Muscle of leg (tissue), 11 donors: Measurements from ENCODE around the gene OXTR. TPM values are rescaled to one million over a fixed set of nuclear protein-coding genes. Genes with fewer than 3 reads are reported as not detected.

Experiments
- DNase-seq: peaks from one replicate; pipeline ENCODE4 v3.0.0; 2013
- H3K27ac ChIP-seq: one replicate; pipeline ENCODE4 v1.5.1; 2013; ENCODE audit warnings: mild to moderate bottlenecking, low read length, control low read depth
- H3K27me3 ChIP-seq: one replicate; pipeline ENCODE4 v1.6.1; 2013; ENCODE audit warnings: low read length; ENCODE audit not compliant: control insufficient read depth, insufficient read depth
- H3K36me3 ChIP-seq: one replicate; pipeline ENCODE4 v1.6.1; 2013; ENCODE audit warnings: low read length; ENCODE audit not compliant: control insufficient read depth, insufficient read depth
- H3K4me1 ChIP-seq: one replicate; pipeline ENCODE4 v1.6.1; 2013; ENCODE audit warnings: low read length; ENCODE audit not compliant: control insufficient read depth, insufficient read depth
- H3K4me3 ChIP-seq: one replicate; pipeline ENCODE4 v1.5.1; 2013; ENCODE audit warnings: low read length, control low read depth
- H3K9me3 ChIP-seq: replicated peaks from 2 replicates; pipeline ENCODE4 v1.6.1; 2013; ENCODE audit warnings: low read depth, low read length; ENCODE audit not compliant: control insufficient read depth
- WGBS: methylation state at CpG from one replicate; pipeline ENCODE4 v1.1.5; 2013; ENCODE audit warnings: missing lambda C conversion rate; ENCODE audit not compliant: insufficient coverage; 5-methylcytosine and 5-hydroxymethylcytosine counted together
- polyA plus RNA-seq, 8 donors: library from polyadenylated mRNA; unstranded; fragments of 120-200 nt; gene quantifications; one replicate each; pipeline versions ENCODE4 v1.2.1 to v1.2.3, GENCODE V29; 2013; ENCODE audit warnings: inconsistent platforms in 1 of 8, low replicate concordance in 1 of 8; ENCODE audit not compliant: insufficient read length in 8 of 8, insufficient read depth in 1 of 8
- total RNA-seq: library from RNA; stranded (reverse); fragments of 120-200 nt; gene quantifications from one replicate; pipeline ENCODE4 v1.2.4, GENCODE V29; 2013

OXTR gene
- total and polyA plus RNA-seq, 9 donors, result 0.53 to 11.0 (median 6.4) TPM

GRCh38 chr3:8790529-8790928, 21.1 kb upstream of the OXTR start:
- Histone ChIP-seq H3K9me3 (no peaks in the 10 kb centered on the region), H3K27me3 (no peaks in the 10 kb centered on the region), H3K27ac (no peak overlapping the region), H3K36me3 (no peaks in the 10 kb centered on the region), H3K4me3 (no peak overlapping the region), H3K4me1 (no peaks in the 10 kb centered on the region)
- DNase-seq, result no peak
- WGBS, result 89% methylated on average over 1 of the region's 2 CpGs

GRCh38 chr3:8784676-8785435, 15.4 kb upstream of the OXTR start:
- Histone ChIP-seq H3K36me3 (no peaks in the 10 kb centered on the region), H3K4me3 (no peak overlapping the region), H3K27ac (no peak overlapping the region), H3K27me3 (no peaks in the 10 kb centered on the region), H3K4me1 (peaks cover 4% of the 10 kb centered on the region), H3K9me3 (no peaks in the 10 kb centered on the region)
- DNase-seq, result peak; percentile 27
- no CpG with 5 or more reads among the region's 3 CpGs for WGBS

- Histone ChIP-seq H3K9me3 (no peaks in the 10 kb centered on the region), H3K4me3 (no peak overlapping the region), H3K36me3 (no peaks in the 10 kb centered on the region), H3K4me1 (peaks cover 4% of the 10 kb centered on the region), H3K27me3 (no peaks in the 10 kb centered on the region), H3K27ac (no peak overlapping the region)
- no peak for DNase-seq
Measured at GRCh38 chr3:8780279-8780678, 10.9 kb upstream of the OXTR start.

GRCh38 chr3:8778475-8778874, 9.1 kb upstream of the OXTR start:
- Histone ChIP-seq H3K27me3 (no peaks in the 10 kb centered on the region), H3K27ac (no peak overlapping the region), H3K36me3 (no peaks in the 10 kb centered on the region), H3K4me1 (no peaks in the 10 kb centered on the region), H3K9me3 (no peaks in the 10 kb centered on the region), H3K4me3 (no peak overlapping the region)
- DNase-seq, result no peak
- 89% methylated on average over 5 of the region's 5 CpGs for WGBS

GRCh38 chr3:8777978-8778267, 8.5 kb upstream of the OXTR start:
- no peaks in the 10 kb centered on the region for H3K27me3 ChIP-seq
- H3K4me3 ChIP-seq, result no peak overlapping the region
- WGBS, result 68% methylated on average over 4 of the region's 5 CpGs
- DNase-seq, result no peak
- no peaks in the 10 kb centered on the region for H3K4me1 ChIP-seq
- H3K9me3 ChIP-seq, result no peaks in the 10 kb centered on the region
- no peaks in the 10 kb centered on the region for H3K36me3 ChIP-seq
- H3K27ac ChIP-seq, result no peak overlapping the region

GRCh38 chr3:8777201-8777977, 8.0 kb upstream of the OXTR start:
- H3K27ac ChIP-seq, result no peak overlapping the region
- no peaks in the 10 kb centered on the region for H3K4me1 ChIP-seq
- H3K36me3 ChIP-seq, result no peaks in the 10 kb centered on the region
- DNase-seq, result no peak
- H3K4me3 ChIP-seq, result no peak overlapping the region
- H3K27me3 ChIP-seq, result no peaks in the 10 kb centered on the region
- 93% methylated on average over 2 of the region's 5 CpGs for WGBS
- no peaks in the 10 kb centered on the region for H3K9me3 ChIP-seq

GRCh38 chr3:8776406-8776805, 7.0 kb upstream of the OXTR start:
- DNase-seq, result no peak
- Histone ChIP-seq H3K4me1 (no peaks in the 10 kb centered on the region), H3K4me3 (no peak overlapping the region), H3K9me3 (no peaks in the 10 kb centered on the region), H3K36me3 (no peaks in the 10 kb centered on the region), H3K27me3 (no peaks in the 10 kb centered on the region), H3K27ac (no peak overlapping the region)
- WGBS, result 68% methylated on average over 3 of the region's 4 CpGs

- Histone ChIP-seq H3K9me3 (no peaks in the 10 kb centered on the region), H3K27me3 (peaks cover 2% of the 10 kb centered on the region), H3K4me1 (no peaks in the 10 kb centered on the region), H3K4me3 (no peak overlapping the region), H3K27ac (no peak overlapping the region), H3K36me3 (no peaks in the 10 kb centered on the region)
- no peak for DNase-seq
- WGBS, result 89% methylated on average over 5 of the region's 6 CpGs
Measured at GRCh38 chr3:8775602-8776001, 6.2 kb upstream of the OXTR start.

GRCh38 chr3:8775181-8775580, 5.8 kb upstream of the OXTR start:
- WGBS, result 77% methylated on average over 3 of the region's 5 CpGs
- H3K4me3 ChIP-seq, result no peak overlapping the region
- H3K36me3 ChIP-seq, result no peaks in the 10 kb centered on the region
- no peak overlapping the region for H3K27ac ChIP-seq
- H3K27me3 ChIP-seq, result peaks cover 6% of the 10 kb centered on the region
- no peaks in the 10 kb centered on the region for H3K9me3 ChIP-seq
- no peaks in the 10 kb centered on the region for H3K4me1 ChIP-seq
- no peak for DNase-seq

GRCh38 chr3:8773941-8774542, 4.6 kb upstream of the OXTR start:
- Histone ChIP-seq H3K4me3 (no peak overlapping the region), H3K4me1 (peaks cover 6% of the 10 kb centered on the region), H3K36me3 (no peaks in the 10 kb centered on the region), H3K9me3 (no peaks in the 10 kb centered on the region), H3K27ac (no peak overlapping the region), H3K27me3 (peaks cover 16% of the 10 kb centered on the region)
- DNase-seq, result no peak
- WGBS, result 69% methylated on average over 3 of the region's 5 CpGs
